BJ (cell line): Measurements from ENCODE around the gene ARPC5L. TPM values are rescaled to one million over a fixed set of nuclear protein-coding genes. Genes with fewer than 3 reads are reported as not detected.

Experiments used
- polyA plus RNA-seq: library from polyadenylated mRNA; depleted of rRNA; stranded (reverse); fragments of >200 nt; gene quantifications from 2 replicates; pipeline ENCODE4 v1.2.3, GENCODE V29; 2011; rRNA removed
- small RNA-seq: library from RNA; depleted of rRNA; stranded (forward); fragments of <200 nt; gene quantifications from one replicate; pipeline ENCODE3, GENCODE V24; 2012; ENCODE audit warnings: low replicate concordance, low read depth; ENCODE audit not compliant: insufficient read length

The ARPC5L gene
- polyA plus RNA-seq, 1 experiment: 34.0 TPM

Small RNA genes within 50 kb of the gene (small RNA-seq; reads per million reads assigned to genes)
- gene RNU4-82P: not detected

Other genes with a start within 250 kb of the ARPC5L start
- gene NR6A1, start 90.8 kb upstream of the ARPC5L start, polyA plus RNA-seq: 0.23 and 0.25 TPM in 2 replicates
- gene OLFML2A, start 85.0 kb upstream of the ARPC5L start, polyA plus RNA-seq: 2.0 and 2.5 TPM in 2 replicates
- gene WDR38, start 8.7 kb upstream of the ARPC5L start, polyA plus RNA-seq: not detected in 2 replicates
- 3,181 and 3,838 TPM in 2 replicates for gene RPL35, start 173 bp upstream of the ARPC5L start, polyA plus RNA-seq
- 10.8 and 12.4 TPM in 2 replicates for gene GOLGA1, start 79.0 kb downstream of the ARPC5L start, polyA plus RNA-seq